ENCODE data around the gene GMFB.

GMFB gene
- total RNA-seq, result 49.5 to 62.8 reads per million in 2 donors

DNA sequence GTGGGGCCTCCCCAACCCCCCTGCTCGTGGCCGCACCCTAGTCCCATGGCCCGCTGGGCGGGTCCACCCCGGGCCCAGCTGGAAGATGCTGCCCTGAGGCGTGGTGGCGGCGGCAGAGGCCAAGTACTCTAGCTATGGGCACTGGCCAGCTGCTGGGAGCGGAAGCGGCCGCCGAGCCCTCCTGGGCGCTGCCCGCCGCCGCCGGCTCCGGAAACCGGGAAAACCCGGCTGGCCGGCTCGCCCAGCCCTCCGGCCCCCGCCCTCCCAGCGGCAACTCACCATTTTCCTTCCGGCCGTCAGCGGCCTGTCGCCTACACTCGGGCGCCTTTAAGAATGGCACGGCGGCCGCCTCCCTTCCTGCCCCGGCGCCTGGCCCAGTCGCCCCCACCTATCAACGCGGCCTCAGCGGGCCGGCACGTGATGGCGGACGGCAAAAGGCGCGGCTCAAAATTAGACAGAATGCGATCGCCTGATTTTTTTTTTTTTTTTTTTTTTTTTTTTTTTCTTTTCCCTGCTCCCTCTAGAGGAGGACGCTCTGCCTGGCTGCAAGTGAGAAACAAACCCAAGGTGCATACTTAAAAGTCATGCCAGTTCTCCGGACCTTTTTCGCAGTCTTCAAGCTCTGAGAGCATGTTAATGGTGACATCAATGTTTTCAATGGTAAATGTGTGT, at the start of gene GMFB:
GMFB (minus strand) TSS at position 335 of the 672 bp plus-strand sequence; CDS start at position 282, 53 bp downstream.
- DNase-seq, result peak; percentile 85

GRCh38 chr14:54538055-54538454, 49.3 kb upstream of the GMFB start:
- no peak for DNase-seq

GRCh38 chr14:54537651-54538050, 48.9 kb upstream of the GMFB start:
- no peak for DNase-seq

DNA sequence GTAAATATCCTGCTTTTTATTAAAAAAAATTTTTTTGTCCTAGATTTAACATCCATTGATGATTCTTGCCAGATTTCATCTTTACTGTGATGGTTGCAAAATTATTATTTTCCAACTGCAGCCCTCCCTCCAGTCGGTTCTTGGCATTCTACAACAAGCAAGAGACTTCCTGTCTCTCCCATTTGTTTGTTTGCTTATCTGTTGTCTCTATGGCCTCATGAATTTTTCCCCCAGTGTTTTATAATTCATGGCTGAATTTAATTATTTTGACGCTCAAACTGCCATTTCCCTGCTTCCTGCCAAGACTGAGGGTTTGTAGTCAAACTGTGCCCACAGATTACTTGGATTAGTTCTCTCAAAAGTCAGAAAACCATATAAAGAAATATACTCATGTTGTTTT, 46.9 kb upstream of the GMFB start:
- no peak for DNase-seq

GRCh38 chr14:54535126-54535525, 46.3 kb upstream of the GMFB start:
- DNase-seq, result no peak

DNA sequence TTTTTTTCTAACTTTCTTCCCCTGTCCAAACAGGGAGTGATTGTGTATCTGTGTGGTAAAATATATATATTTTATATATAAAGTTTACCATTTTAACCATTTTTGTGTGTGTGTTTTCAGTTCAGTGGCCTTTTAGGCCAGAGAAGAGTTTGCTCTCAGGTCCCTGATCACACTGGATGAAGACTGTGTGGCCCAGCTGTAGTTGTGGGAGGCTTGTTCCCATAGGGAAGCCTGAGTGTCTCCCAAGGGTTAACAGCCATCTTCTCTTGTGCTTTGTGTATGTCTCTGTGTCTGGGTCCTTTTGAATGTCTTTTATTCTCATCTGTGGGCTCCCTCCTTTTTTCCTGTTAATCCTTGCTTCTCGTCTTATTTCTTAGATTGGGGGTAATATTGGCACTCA, 44.3 kb upstream of the GMFB start:
- no peak for DNase-seq

- DNase-seq, result no peak
Observed at GRCh38 chr14:54532111-54533012, 43.6 kb upstream of the GMFB start.

GRCh38 chr14:54529811-54530210, 41.0 kb upstream of the GMFB start:
- DNase-seq, result no peak

- no peak for DNase-seq
Observed at GRCh38 chr14:54528973-54529372, 40.2 kb upstream of the GMFB start.

DNA sequence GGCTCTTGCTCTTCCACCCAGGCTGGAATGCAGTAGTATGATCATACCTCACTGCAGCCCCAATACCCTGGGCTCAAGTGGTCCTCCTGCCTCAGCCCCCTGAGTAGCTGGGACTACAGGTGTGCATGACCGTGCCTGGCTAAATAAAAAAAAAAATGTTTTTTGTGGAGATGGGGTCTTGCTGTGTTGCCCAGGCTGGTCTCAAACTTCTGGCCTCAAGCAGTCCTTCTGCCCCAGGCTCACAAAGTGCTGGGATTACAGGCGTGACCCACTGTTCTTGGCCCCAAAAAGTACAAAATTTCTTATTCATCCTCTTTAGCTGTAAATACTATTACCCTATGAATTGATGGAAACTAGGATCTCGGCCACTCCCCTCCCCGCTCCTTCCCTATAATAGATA, 35.6 kb upstream of the GMFB start:
- no peak for DNase-seq

GRCh38 chr14:54516709-54517108, 27.9 kb upstream of the GMFB start:
- no peak for DNase-seq

GRCh38 chr14:54515670-54516069, 26.9 kb upstream of the GMFB start:
- no peak for DNase-seq

- no peak for DNase-seq
Observed at GRCh38 chr14:54512393-54512792, 23.6 kb upstream of the GMFB start.

DNA sequence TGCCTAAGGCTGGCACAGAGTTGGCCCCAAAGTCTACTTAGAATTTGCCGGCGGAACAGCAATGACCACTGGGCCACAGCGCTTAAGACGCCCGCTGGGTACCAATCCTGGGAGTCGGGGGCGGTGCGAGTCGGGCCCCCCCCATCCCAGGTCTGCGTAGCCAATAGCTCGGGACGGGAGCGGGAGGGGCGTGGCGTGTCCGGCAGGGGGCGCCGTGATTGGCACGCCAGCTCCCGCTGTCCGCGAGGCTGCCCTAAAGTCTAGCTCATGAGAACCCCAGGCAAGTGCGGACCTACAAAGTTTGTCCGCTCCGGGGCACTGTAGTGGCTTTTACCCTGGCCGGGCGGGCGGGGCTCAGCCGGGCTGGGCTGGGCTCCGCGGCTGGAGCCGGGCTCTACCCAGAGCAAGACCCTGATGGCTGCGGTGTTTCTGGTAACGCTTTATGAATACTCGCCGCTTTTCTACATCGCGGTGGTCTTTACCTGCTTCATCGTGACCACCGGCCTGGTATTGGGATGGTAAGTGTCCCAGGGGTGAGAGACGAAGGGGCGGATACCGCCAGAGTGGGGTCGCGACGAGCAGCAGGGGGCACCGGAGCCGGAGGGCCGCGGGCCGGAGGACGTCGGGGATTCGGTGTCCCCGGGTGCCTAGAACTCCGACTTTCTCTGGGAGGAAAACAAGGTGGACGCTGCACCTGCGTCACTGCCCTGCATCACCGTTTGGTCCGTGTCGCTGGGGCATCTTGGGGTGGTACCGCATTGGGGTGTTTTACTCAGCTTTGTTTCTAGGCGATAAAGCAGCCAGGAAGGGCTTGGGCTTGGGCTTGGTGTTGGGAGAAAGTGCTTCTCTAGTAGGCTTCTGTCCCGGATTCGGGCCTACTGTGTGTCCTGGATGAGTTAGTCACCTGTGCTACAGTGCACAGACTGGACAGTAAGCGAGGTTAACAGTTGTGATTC, 21.0 kb upstream of the GMFB start, which contains the start of gene CGRRF1:
CGRRF1 (plus strand) TSS at position 361 of the 956 bp plus-strand sequence; CDS start at position 415, 54 bp downstream.
- DNase-seq, result peak; percentile 96

DNA sequence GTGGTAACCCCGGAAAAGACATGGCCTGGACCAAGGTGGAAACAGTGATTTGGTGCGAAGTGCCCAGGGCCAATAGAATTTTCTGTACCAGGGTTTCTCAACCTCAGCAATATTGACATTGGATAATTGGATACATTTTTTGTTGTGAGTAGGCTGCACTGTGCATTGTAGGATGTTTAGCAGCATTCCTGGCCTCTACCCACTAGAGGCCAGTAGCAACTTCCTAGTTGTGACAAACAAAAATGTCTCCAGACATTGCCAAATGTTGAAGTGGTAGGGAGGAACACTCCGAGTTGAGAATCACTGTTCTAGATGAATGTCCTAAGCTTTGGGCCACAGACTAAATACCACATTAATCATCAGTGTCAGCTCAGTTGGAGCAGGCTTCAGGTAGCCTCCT, 14.7 kb upstream of the GMFB start:
- DNase-seq, result no peak

DNA sequence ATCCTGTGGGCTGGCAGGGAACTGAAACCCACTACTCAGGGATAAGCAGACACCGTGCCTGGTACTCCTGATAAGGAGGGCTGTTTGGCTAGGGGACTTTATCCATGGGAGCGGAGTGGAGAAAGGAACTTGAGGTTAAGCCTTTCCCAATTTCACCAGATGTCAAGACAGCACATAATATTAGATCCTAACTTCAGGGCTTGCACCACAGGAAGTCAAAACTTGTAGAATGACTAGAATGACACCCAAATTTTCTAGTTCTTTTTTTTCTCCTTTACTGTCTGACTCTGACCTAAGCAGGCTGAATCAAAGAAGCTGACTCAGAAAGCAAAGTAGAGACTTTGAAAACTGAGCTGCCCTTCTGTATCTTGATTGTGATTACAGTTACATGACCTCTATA, 13.8 kb upstream of the GMFB start:
- DNase-seq, result no peak

- DNase-seq, result no peak
Observed at GRCh38 chr14:54501480-54501879, 12.7 kb upstream of the GMFB start.

- DNase-seq, result no peak
Observed at GRCh38 chr14:54500744-54501143, 12.0 kb upstream of the GMFB start.

DNA sequence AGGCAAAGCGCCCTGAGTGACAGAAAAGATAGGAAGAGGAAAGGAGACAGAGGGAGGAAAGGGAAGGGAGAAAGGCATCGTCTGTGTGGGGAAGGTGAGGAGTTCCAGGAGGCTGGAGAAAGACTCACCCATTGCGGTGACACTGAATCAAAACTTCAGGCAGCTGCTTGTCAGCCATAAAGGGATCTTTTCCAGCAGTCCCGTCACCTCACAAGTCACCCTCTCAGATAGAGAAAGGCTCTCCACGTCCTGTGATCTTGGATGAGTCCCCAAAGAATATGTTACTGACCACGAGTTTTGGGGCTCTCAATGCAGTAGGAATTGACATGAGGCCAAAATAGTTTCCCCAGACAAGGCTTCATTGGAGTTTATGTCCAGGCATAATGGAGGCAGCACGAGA, 9.8 kb upstream of the GMFB start:
- no peak for DNase-seq

DNA sequence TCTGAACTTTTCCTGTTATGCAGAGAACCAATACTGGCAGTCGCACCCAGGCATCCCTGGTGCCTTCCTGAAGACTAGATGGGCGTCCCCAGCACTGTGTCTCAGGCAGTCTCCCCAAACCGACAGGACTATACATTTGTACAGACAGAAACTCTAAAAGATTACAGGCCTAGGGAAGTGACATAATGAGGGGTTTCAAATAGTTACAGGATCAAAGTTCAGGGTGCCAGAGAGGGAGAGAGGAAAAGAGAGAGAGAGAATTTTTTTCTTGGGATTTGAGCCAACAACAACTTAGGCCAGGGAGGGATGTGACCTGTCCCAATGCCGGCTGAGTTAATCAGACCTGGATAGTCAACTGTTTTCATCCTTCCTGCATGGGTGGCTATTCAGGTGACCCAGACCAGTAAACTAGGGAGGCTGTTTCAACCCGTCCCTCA, 9.3 kb upstream of the GMFB start:
- DNase-seq, result no peak

DNA sequence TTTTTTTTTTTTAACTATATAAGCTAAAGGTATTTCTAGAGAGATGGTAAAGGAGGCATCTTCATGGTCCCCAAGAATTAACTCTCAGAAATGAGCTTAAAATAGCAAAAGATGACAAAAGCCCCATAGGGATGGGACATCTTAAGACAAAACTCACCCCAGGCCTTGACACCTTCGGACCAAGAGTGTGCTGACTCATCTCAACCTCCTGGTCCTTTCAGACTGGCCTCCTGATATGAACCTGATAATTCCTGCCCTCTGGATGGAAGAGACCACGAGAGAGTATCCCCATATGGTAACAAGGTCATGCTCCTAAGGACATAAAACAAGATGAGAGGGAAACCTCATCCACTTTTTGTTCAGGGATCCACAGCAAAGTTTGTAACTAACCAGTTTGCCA, 8.4 kb upstream of the GMFB start:
- no peak for DNase-seq

GRCh38 chr14:54493293-54493692, 4.5 kb upstream of the GMFB start:
- DNase-seq, result no peak

All from T-helper 9 cell (primary cell).